Hippocampal formation (tissue), 2 donors: ENCODE data around the gene KLK1.

Experiments
- DNase-seq, 2 donors: peaks; one replicate each; lab custom pipeline; 2025; lab: John Stamatoyannopoulos, UW

KLK1 gene

GRCh38 chr19:50836543-50837195 is 13.1 kb upstream of the KLK1 start:
- no peak for DNase-seq

GRCh38 chr19:50835785-50836542 is 12.4 kb upstream of the KLK1 start:
- DNase-seq = peak in 1 of 2 donors; percentile 29

GRCh38 chr19:50835103-50835784 is 11.7 kb upstream of the KLK1 start:
- DNase-seq = no peak

- no peak for DNase-seq
These were observed 10.2 kb upstream of the KLK1 start for GRCh38 chr19:50833802-50834167.

- no peak for DNase-seq
These were observed 9.7 kb upstream of the KLK1 start, which contains the start of gene KLK15 for GRCh38 chr19:50833117-50833801. Gene KLK15, minus strand, starts transcription at chr19:50833574. Its CDS starts 2,082 bp downstream, at chr19:50831492.

- DNase-seq = no peak
These were observed 9.1 kb upstream of the KLK1 start for GRCh38 chr19:50832666-50833065.

- DNase-seq = no peak
These were observed 7.4 kb upstream of the KLK1 start for GRCh38 chr19:50831026-50831396.

GRCh38 chr19:50830266-50831025 is 6.9 kb upstream of the KLK1 start:
- DNase-seq = no peak

- DNase-seq = no peak
These were observed 6.2 kb upstream of the KLK1 start for GRCh38 chr19:50829801-50830200.

- no peak for DNase-seq
These were observed 3.9 kb upstream of the KLK1 start for GRCh38 chr19:50827476-50827875.

- no peak for DNase-seq
These were observed 3.1 kb upstream of the KLK1 start for GRCh38 chr19:50826492-50827240.

- no peak for DNase-seq
These were observed 852 bp downstream of the KLK1 start for GRCh38 chr19:50822661-50823208.

- no peak for DNase-seq
These were observed 2.0 kb downstream of the KLK1 start for GRCh38 chr19:50821622-50822021.

- DNase-seq = no peak
These were observed 2.4 kb downstream of the KLK1 start for GRCh38 chr19:50821248-50821612.

GRCh38 chr19:50820549-50821247 is 2.9 kb downstream of the KLK1 start:
- DNase-seq = no peak

- DNase-seq = no peak
These were observed 3.5 kb downstream of the KLK1 start for GRCh38 chr19:50820086-50820485.

- DNase-seq = no peak
These were observed 4.0 kb downstream of the KLK1 start for GRCh38 chr19:50819636-50820035.

- no peak for DNase-seq
These were observed 4.6 kb downstream of the KLK1 start for GRCh38 chr19:50818859-50819472.
